GM10266 (cell line): ENCODE data around the gene RPA1.
A peak's percentile ranks its signal among the peaks of the same experiment; 100 is the strongest.
"Not testable (repeated sequence)": the region's sequence is repeated elsewhere in the genome, so short reads cannot be mapped to it uniquely, and the experiment has no call there.

Source experiments
- DNase-seq: peaks from one replicate; pipeline ENCODE4 v3.0.0; 2012; ENCODE audit errors: extremely low spot score
- TF ChIP-seq, protein P1 (sequence below): IDR thresholded peaks from 2 replicates; pipeline ENCODE4 v1.5.1; 2012; ENCODE audit warnings: mild to moderate bottlenecking, low read depth; ENCODE audit not compliant: control insufficient read depth, insufficient read depth; ENCODE audit errors: missing control alignments

RPA1 gene

DNA sequence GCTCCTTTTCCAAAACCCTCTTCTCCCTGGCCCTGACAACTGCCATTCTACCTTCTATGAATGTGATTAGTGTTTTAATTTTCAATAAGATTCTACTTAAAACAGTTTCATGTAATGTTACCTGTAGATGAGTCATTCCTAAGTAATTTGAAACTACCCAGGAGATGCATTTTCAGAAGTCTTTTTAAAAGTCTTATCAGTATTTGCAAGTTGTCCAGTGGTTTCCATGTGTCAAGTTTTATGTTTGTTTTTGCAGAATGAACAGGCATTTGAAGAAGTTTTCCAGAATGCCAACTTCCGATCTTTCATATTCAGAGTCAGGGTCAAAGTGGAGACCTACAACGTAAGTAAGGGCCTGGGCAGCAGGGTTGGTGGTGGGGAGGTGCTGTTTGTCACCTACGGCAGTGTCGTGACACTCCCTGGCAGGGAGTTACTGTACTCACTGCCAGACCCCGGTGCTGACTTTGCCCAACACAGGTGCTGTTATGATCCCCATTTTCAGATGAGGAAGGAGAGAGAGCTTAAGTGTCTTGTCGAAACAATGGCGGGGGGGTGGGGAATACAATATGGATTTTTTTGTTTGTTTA lies 65.0 kb downstream of the RPA1 start:
- TF ChIP-seq, protein P1, sequence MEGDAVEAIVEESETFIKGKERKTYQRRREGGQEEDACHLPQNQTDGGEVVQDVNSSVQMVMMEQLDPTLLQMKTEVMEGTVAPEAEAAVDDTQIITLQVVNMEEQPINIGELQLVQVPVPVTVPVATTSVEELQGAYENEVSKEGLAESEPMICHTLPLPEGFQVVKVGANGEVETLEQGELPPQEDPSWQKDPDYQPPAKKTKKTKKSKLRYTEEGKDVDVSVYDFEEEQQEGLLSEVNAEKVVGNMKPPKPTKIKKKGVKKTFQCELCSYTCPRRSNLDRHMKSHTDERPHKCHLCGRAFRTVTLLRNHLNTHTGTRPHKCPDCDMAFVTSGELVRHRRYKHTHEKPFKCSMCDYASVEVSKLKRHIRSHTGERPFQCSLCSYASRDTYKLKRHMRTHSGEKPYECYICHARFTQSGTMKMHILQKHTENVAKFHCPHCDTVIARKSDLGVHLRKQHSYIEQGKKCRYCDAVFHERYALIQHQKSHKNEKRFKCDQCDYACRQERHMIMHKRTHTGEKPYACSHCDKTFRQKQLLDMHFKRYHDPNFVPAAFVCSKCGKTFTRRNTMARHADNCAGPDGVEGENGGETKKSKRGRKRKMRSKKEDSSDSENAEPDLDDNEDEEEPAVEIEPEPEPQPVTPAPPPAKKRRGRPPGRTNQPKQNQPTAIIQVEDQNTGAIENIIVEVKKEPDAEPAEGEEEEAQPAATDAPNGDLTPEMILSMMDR, result no peak
- DNase-seq, result no peak

DNA sequence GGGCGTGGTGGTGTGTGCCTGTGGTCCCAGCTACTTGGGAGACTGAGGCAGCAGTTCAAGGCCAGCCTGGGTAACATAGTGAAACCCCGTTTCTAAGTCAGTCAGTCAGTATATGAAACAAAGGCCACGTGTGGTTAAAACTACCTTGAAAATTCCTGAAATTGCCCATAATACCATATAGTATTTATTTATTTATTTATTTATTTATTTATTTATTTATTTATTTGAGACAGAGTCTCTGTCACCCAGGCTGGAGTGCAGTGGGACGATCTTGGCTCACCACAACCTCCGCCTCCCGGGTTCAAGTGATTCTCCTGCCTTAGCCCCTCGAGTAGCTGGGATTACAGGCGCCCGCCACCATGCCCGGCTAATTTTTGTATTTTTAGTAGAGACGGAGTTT lies 65.7 kb downstream of the RPA1 start:
- not testable (repeated sequence) for DNase-seq

DNA sequence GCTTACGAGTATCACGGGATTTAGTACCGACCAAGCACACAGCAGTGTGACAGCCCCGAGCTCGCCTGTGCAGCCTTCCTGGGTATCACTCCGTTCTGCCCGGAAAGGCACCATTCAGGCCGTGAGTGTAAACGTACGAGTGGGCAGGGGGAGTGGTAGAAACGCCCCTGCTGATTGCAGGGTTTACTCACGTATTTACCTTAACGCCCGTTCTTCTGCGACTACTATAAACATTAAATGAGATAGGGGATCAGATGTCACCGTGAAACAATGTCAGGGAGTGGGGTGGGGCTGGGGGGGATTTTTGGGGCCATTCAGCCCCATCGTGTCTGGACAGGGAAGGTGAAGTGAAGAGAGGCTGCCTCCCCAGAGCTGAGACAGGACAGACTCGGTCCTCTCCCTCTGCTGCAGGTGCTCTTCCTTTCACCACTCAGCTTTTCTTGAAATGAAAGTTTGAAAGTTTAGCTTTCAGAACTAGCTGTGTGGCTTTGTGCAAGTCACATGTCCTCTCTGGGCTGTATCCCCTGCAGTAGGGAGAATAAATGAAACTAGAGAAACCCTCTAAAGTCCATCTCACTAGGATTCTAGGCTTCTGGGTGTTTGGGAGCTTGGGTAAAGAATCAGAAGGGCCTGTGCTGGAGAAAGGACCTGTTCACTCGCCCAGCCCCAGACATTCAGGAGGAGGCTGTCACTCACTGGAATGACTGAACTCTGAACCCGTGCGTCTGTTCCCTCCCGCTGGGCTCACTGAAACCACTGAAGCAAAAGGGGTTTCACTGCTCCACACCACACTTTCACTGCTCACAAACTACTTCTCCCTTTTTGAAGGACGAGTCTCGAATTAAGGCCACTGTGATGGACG lies 66.7 kb downstream of the RPA1 start:
- TF ChIP-seq, protein P1, result no peak
- DNase-seq, result peak; percentile 51

DNA sequence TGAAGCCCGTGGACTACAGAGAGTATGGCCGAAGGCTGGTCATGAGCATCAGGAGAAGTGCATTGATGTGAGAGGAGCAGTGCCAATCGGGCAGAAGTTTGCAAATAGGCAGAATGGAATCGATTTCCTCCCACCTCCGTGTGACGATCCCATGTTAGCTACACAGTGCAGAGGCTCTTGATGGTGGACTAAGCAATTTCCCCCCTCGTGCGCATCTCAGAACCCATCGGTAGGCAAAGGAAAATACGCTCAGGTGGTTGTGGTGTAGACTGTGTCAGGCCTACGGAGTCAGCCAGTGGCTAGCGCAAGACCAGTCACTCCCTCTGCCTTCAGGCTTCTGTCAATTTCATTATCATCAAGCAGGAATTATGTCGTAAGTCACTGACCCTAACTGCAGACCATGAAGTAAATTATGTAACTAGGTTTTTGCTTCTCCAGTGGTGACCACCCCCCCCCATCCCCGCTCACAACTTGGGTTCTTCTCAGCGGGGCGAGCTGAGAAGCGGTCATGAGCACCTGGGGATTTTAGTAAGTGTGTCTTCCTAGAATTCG lies 67.4 kb downstream of the RPA1 start:
- no peak for DNase-seq
- TF ChIP-seq, protein P1, result no peak

DNA sequence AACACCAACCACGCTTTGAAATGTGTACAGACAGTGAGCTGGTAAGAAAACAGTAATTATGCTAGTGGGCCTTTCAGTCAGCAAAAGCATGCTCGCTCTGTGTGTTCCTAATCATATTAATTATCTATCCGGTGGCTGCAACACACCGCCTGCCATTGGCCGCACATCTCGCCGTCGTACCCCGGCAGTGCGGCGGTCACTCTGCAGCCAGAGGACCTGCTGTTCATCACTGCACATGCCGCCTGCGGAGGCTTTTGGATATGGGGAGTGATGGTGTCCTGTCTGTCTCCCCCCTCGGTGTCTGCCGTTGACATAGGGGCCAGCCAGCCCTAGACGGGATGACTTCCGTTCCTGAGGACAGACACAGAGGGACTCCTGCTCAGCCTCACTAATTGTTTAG lies 68.5 kb downstream of the RPA1 start:
- no peak for DNase-seq
- TF ChIP-seq, protein P1, result no peak

DNA sequence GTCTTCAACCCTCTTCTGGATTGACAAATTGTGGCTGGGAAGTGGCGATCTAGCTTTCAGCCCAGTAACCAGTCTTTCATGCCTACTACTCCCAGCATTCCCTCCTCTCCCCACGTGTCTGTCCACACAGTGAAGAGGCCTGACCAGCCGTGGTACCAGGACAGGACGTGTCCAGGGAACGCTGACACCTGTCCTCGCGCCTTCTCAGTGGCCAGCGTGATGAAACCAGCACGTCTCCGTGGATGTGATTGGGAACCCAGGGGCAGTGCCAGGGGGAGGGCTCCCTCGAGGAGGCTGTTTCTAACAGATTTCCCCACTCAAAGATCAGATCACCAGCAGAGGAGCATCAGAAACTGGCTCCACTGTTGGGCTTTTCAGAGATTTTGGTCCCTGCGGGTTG lies 69.1 kb downstream of the RPA1 start:
- TF ChIP-seq, protein P1, result no peak

DNA sequence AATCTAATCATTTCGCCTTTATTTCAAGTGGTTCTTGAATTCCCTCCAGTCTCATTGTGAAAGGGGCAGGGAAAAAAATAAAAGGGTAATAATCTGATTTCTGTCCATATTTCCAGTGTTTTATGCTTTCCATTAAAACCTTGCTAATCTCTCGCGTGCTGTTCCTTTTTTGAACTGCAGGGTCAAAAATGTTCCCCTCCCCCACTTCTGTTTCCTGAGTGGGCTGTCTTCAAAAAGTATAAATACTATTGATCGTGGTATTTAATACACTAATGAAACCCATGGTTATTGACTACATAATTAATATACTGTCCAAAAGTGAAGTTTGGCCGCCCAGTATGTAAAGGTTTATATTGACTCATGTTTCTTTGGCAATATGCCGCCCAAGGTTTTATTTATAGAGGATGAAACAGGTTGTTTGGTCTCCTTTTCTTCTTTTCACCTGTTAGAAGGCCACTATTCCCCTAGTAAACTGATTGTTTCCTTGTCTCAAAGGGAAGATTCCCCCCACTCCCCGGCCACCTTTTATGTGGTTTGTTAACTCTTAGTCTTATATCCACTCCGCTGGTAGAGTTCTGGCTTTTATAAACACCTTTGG lies 69.7 kb downstream of the RPA1 start:
- TF ChIP-seq, protein P1, result no peak
- DNase-seq, result no peak

More for the DNA sequence above, 69.1 kb downstream of the RPA1 start:
- DNase-seq, result no peak
